Lung (tissue), 12 donors: ENCODE data around the gene TDRD3. TPM values are rescaled to one million over a fixed set of nuclear protein-coding genes. Genes with fewer than 3 reads are reported as not detected.

Source experiments
- ATAC-seq: fragments of 200-7000 bp; cut with Tn5 transposase; one replicate; pipeline ENCODE4 v1.9.1; 2020; ENCODE audit warnings: moderate number of reproducible peaks; ENCODE audit not compliant: insufficient read depth, low FRiP score
- DNase-seq, 3 donors: peaks; one replicate each; pipeline ENCODE4 v3.0.0-alpha.2; 2013 to 2017
- H3K27ac ChIP-seq, 2 donors: one replicate each; pipeline ENCODE4 v1.5.1; 2013; ENCODE audit warnings: mild to moderate bottlenecking in 2 of 2, moderate library complexity in 2 of 2, control low read depth in 1 of 2, inconsistent platforms in 1 of 2, low read depth in 1 of 2, low read length in 1 of 2
- H3K27me3 ChIP-seq, 3 donors: one replicate each; pipeline ENCODE4 v1.5.1; 2013; ENCODE audit warnings: low read length in 2 of 3; ENCODE audit not compliant: control insufficient read depth in 3 of 3, insufficient read depth in 3 of 3
- H3K36me3 ChIP-seq, 4 donors: one replicate each; pipeline ENCODE4 v1.5.1; 2013; ENCODE audit warnings: low read length in 4 of 4, mild to moderate bottlenecking in 1 of 4, moderate library complexity in 1 of 4; ENCODE audit not compliant: control insufficient read depth in 4 of 4, insufficient read depth in 4 of 4
- H3K4me1 ChIP-seq, 5 donors: one replicate each; pipeline ENCODE4 v1.5.1; 2013; ENCODE audit warnings: low read length in 5 of 5, mild to moderate bottlenecking in 2 of 5, moderate library complexity in 1 of 5; ENCODE audit not compliant: control insufficient read depth in 5 of 5, insufficient read depth in 5 of 5
- H3K4me3 ChIP-seq: one replicate; pipeline ENCODE4 v1.5.1; 2013; ENCODE audit warnings: mild to moderate bottlenecking, control low read depth, moderate library complexity
- H3K9ac ChIP-seq, 2 donors: one replicate each; pipeline ENCODE4 v1.5.1; 2013; ENCODE audit warnings: low read length in 2 of 2, control low read depth in 1 of 2; ENCODE audit not compliant: insufficient read depth in 1 of 2
- H3K9me3 ChIP-seq, 4 donors: one replicate each; pipeline ENCODE4 v1.5.1; 2013; ENCODE audit warnings: low read length in 3 of 4, mild to moderate bottlenecking in 1 of 4, moderate library complexity in 1 of 4; ENCODE audit not compliant: control insufficient read depth in 4 of 4, insufficient read depth in 3 of 4
- WGBS, 2 donors: extraction: QIAGEN DNeasy Blood & Tissue Kit; methylation state at CpG; one replicate each; pipeline ENCODE4 v1.1.7; 2013; 5-methylcytosine and 5-hydroxymethylcytosine counted together
- polyA plus RNA-seq, 2 donors: library from polyadenylated mRNA; stranded (reverse); fragments of 200-250 nt; gene quantifications; one replicate each; pipeline ENCODE4 v1.2.1, GENCODE V29; 2013
- total RNA-seq, 2 donors: library from RNA; depleted of rRNA in 1 of 2; stranded (reverse); fragments of >200 nt in 1 of 2; gene quantifications; one replicate each; pipeline ENCODE4 v1.2.1, GENCODE V29; 2014 to 2021
- TF ChIP-seq, protein P1 (sequence below): IDR thresholded peaks from 2 replicates; pipeline ENCODE4 v1.5.1; 2012; ENCODE audit warnings: mild to moderate bottlenecking; ENCODE audit errors: control extremely low read depth, extremely low read depth
- donor health status: control.
- donor health status: control.
- donor health status: Bipolar disorder and iron deficiency.
- donor health status: healthy.
- donor health status: DM: yes; HTN: yes; CAD: no.

TDRD3 gene
- total and polyA plus RNA-seq, 4 donors: 6.5 to 56.7 (median 19.4) TPM

DNA sequence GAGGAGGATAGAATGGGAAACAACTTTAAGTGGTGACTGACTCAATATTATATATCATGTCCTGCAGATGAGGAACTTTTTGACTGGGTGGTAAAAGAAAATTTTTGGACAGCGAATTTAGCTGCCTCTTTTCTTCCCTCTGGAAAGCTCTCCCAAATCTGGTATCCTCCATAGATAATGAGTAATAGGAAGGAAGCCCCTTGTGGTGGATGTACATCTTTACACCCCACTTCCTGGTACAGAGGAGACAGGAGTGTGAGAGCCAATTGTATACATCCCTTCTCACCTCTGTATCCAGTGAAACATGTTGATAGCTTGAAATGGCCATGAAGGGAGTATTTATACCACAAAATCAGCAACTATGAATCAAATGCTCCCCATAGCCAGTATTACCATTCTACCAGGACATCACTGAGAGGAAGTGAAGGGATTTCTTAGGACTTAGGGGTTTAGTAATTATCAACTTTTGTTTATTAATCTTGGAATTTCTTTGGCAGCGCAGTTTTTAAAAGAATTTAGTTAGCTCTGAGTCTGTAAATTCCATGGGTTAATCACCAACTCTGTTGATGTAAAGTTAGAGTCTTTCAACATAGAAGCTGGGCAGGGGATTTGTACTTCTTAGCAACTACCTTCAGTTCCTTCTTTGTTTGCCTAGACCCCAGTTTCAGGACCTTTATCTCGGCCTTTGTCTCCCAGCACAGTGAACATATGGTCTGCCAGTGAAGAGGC lies 17.0 kb upstream of the TDRD3 start:
- Histone ChIP-seq H3K4me3 (no peak overlapping the region), H3K9ac (no peak overlapping the region), H3K27me3 (no peaks in the 10 kb centered on the region), H3K36me3 (no peaks in the 10 kb centered on the region), H3K27ac (no peak overlapping the region), H3K9me3 (no peaks in the 10 kb centered on the region), H3K4me1 (peaks cover 0 to 4% (median 0%) of the 10 kb centered on the region in 5 donors)
- DNase-seq (peak in 1 of 3 donors; percentile 10), ATAC-seq (no peak)
- WGBS, 2 donors: 89 to 91% methylated on average over 3 of the region's 3 CpGs
- TF ChIP-seq, protein P1, sequence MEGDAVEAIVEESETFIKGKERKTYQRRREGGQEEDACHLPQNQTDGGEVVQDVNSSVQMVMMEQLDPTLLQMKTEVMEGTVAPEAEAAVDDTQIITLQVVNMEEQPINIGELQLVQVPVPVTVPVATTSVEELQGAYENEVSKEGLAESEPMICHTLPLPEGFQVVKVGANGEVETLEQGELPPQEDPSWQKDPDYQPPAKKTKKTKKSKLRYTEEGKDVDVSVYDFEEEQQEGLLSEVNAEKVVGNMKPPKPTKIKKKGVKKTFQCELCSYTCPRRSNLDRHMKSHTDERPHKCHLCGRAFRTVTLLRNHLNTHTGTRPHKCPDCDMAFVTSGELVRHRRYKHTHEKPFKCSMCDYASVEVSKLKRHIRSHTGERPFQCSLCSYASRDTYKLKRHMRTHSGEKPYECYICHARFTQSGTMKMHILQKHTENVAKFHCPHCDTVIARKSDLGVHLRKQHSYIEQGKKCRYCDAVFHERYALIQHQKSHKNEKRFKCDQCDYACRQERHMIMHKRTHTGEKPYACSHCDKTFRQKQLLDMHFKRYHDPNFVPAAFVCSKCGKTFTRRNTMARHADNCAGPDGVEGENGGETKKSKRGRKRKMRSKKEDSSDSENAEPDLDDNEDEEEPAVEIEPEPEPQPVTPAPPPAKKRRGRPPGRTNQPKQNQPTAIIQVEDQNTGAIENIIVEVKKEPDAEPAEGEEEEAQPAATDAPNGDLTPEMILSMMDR: no peak

DNA sequence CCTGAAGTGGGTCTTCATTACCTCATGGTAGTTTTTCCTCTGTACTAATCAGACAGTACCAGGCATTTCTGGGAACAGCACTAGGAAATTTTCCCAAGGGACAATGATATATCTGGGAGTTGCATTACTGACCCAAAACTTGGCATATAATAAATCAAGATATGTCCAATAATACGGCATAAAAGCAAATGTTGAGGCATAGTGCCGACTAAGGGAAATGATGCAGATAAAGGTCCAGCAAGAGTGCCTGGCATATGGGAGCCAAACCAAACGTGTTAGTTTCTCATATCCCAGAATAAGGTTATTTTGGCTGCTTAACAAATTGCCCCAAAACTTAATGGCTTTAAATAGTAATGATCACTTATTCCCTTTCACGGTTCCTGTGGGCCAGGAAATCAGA lies 12.1 kb upstream of the TDRD3 start:
- no peak overlapping the region for H3K4me3 ChIP-seq
- no peaks in the 10 kb centered on the region for H3K27me3 ChIP-seq
- H3K36me3 ChIP-seq: no peaks in the 10 kb centered on the region
- H3K27ac ChIP-seq: no peak overlapping the region
- ATAC-seq (no peak), DNase-seq (no peak)
- H3K9ac ChIP-seq: no peak overlapping the region
- no peaks in the 10 kb centered on the region for H3K9me3 ChIP-seq
- peaks cover 0 to 4% (median 0%) of the 10 kb centered on the region in 5 donors for H3K4me1 ChIP-seq
- TF ChIP-seq, protein P1: no peak
- WGBS, 2 donors: 78 to 91% methylated on average over 4 of the region's 4 CpGs

DNA sequence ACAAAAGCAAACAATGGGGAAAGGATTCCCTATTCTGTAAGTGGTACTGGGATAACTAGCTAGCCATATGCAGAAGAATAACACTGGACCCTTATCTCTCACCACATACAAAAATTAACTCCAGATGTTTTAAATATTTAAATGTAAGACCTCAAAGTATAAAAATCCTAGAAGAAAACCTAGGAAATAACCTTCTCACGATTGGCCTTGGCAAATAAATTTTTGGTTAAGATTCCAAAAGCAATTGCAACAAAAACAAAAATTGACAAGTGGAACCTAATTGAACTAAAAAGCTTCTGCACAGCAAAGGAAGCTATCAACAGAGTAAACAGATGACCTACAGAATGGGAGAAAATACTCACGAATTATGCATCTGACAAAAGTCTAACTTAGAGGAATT lies 10.8 kb upstream of the TDRD3 start:
- Histone ChIP-seq H3K27ac (no peak overlapping the region), H3K27me3 (no peaks in the 10 kb centered on the region), H3K4me3 (no peak overlapping the region), H3K4me1 (peaks cover 0 to 4% (median 0%) of the 10 kb centered on the region in 5 donors), H3K9ac (no peak overlapping the region), H3K9me3 (no peaks in the 10 kb centered on the region), H3K36me3 (no peaks in the 10 kb centered on the region)
- no peak for ATAC-seq
- TF ChIP-seq, protein P1: no peak
- DNase-seq: no peak
- 83 to 86% methylated on average over 2 of the region's 2 CpGs for WGBS, 2 donors
